ENCODE results near the gene MAML2. TPM values are rescaled to one million over a fixed set of nuclear protein-coding genes. Genes with fewer than 3 reads are reported as not detected.
"Not testable (repeated sequence)": the region's sequence is repeated elsewhere in the genome, so short reads cannot be mapped to it uniquely, and the experiment has no call there.

Gene MAML2
- total and polyA plus RNA-seq, 2 experiments from 2014 or later: 2.0 to 7.1 TPM

DNA sequence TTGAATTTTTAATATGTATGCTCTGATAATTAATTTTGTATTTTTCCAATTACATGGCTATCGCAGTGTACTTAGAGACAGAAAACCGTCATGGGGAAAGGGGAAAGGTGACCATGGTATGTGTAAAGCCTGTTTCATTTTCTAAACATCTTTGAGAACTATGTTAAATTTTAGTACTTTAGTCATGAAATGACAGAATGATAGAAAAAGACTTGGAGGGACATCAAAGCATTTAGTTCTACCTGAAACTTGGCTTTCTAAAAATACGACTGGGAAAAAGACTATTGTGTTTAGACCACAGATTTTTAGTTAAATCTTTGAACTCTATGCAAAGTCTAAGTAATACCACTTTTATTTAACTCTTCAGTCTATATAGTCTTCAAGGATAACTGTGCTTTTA, 54.1 kb downstream of the MAML2 start:
- no peak overlapping the region for H3K4me2 ChIP-seq
- H3K36me3 ChIP-seq (ENCODE audit: insufficient read depth): no peaks in the 10 kb centered on the region
- H3K9me3 Mint-ChIP-seq: peaks cover 3% of the 10 kb centered on the region; the same call in 2 of the 3 replicates
- no peak overlapping the region for H3K4me3 ChIP-seq
- no peaks in the 10 kb centered on the region for H4K20me1 ChIP-seq (replicated peaks; ENCODE audit: insufficient read depth)
- no peak overlapping the region for H3K27ac ChIP-seq (ENCODE audit: low read depth)
- no peaks in the 10 kb centered on the region for H3K27me3 Mint-ChIP-seq (ENCODE audit: insufficient read depth, low read depth, poor library complexity)
- DNase-seq (ENCODE audit: low spot score): no peak
- H3K36me3 Mint-ChIP-seq (ENCODE audit: low read depth): no peaks in the 10 kb centered on the region
- no peak overlapping the region for H3K27ac Mint-ChIP-seq
- no peaks in the 10 kb centered on the region for H3F3A ChIP-seq (replicated peaks; ENCODE audit: low read depth)
- ATAC-seq: no peak
- no peak overlapping the region for H3K4me3 Mint-ChIP-seq
- H3K79me2 ChIP-seq (replicated peaks; ENCODE audit: insufficient read depth): no peaks in the 10 kb centered on the region; the same call in 1 of the 2 replicates
- H2AFZ ChIP-seq: no peak overlapping the region
- H3K27me3 ChIP-seq (ENCODE audit: insufficient read depth): no peaks in the 10 kb centered on the region
- TF ChIP-seq ZNF331 (CRISPR knock-in tag; IDR thresholded peaks at IDR 0.05; ENCODE audit: low read depth): no peak
- H3K4me1 ChIP-seq (ENCODE audit: insufficient read depth): no peaks in the 10 kb centered on the region
- peaks cover 4% of the 10 kb centered on the region for H3K4me1 Mint-ChIP-seq
- H3K9me2 ChIP-seq (ENCODE audit: insufficient read depth): no peaks in the 10 kb centered on the region

DNA sequence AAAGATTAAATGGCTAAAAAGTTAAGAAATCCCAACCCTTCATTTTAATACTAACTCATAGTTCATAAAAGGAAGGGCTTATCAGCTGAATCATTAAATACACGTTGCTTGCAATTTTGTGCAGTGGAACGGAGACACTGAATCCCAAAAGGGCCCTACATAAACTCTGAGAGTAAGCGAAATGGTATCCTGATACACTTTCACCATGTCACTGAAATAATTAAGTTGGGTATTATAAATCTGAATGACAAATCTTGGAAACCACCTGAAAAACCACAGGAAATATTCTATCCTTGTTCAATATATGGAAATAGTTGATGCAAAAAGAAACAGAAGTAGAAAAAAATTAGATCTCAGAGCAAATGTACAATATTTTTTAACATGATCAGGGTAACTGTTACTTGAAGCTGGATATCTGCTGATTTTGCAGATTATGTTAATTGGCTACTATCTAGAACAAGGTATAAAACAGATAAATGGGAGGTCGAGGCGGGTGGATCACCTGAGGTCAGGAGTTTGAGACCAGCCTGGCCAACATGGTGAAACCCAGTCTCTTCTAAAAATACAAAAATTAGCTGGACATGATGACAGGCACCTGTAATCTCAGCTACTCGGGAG, 55.1 kb downstream of the MAML2 start:
- H3K4me2 ChIP-seq: no peak overlapping the region

DNA sequence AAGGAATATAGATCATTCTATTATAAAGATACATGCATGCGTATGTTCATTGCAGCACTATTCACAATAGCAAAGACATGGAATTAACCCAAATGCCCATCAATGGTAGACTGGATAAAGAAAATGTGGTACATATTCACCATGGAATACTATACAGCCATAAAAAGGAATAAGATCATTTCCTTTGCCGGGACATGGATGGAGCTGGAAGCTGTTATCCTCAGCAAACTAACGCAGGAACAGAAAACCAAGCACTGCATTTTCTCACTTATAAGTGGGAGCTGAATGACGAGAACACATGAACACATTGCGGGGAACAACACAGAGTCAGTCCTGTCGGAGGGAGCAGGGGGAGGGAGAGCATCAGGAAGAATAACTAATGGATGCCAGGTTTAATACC, 57.0 kb downstream of the MAML2 start:
- H3K4me3 Mint-ChIP-seq; H3K79me2 ChIP-seq (replicated peaks; ENCODE audit: insufficient read depth); H3K27ac Mint-ChIP-seq; H3K27me3 ChIP-seq (ENCODE audit: insufficient read depth); DNase-seq (ENCODE audit: low spot score); H3K4me1 Mint-ChIP-seq; H3K9me3 Mint-ChIP-seq; H3K36me3 Mint-ChIP-seq (ENCODE audit: low read depth); H3K4me2 ChIP-seq; H3K36me3 ChIP-seq (ENCODE audit: insufficient read depth); H3K4me3 ChIP-seq; H4K20me1 ChIP-seq (replicated peaks; ENCODE audit: insufficient read depth); H3K4me1 ChIP-seq (ENCODE audit: insufficient read depth); H3K9me2 ChIP-seq (ENCODE audit: insufficient read depth); H2AFZ ChIP-seq; ATAC-seq; H3K27ac ChIP-seq (ENCODE audit: low read depth); H3F3A ChIP-seq (replicated peaks; ENCODE audit: low read depth); H3K27me3 Mint-ChIP-seq (ENCODE audit: insufficient read depth, low read depth, poor library complexity): not testable (repeated sequence)

More for the DNA sequence above, 55.1 kb downstream of the MAML2 start:
- H3K27ac ChIP-seq (ENCODE audit: low read depth): no peak overlapping the region
- H2AFZ ChIP-seq: no peak overlapping the region
- Mint-ChIP-seq H3K27ac (no peak overlapping the region), H3K4me3 (no peak overlapping the region), H3K4me1 (no peaks in the 10 kb centered on the region), H3K9me3 (peaks cover 3% of the 10 kb centered on the region; the same call in 2 of the 3 replicates), H3K27me3 (ENCODE audit: insufficient read depth, low read depth, poor library complexity) (no peaks in the 10 kb centered on the region), H3K36me3 (ENCODE audit: low read depth) (no peaks in the 10 kb centered on the region)
- no peaks in the 10 kb centered on the region for H4K20me1 ChIP-seq (replicated peaks; ENCODE audit: insufficient read depth)
- no peak overlapping the region for H3K4me3 ChIP-seq
- ATAC-seq (no peak), DNase-seq (ENCODE audit: low spot score) (no peak)
- no peaks in the 10 kb centered on the region for H3K9me2 ChIP-seq (ENCODE audit: insufficient read depth)
- no peaks in the 10 kb centered on the region for H3K36me3 ChIP-seq (ENCODE audit: insufficient read depth)
- H3F3A ChIP-seq (replicated peaks; ENCODE audit: low read depth): no peaks in the 10 kb centered on the region
- no peaks in the 10 kb centered on the region; the same call in 1 of the 2 replicates for H3K79me2 ChIP-seq (replicated peaks; ENCODE audit: insufficient read depth)
- TF ChIP-seq STAT1 (IDR thresholded peaks at IDR 0.05; ENCODE audit: unreplicated experiment) (no peak), JUNB (IDR thresholded peaks at IDR 0.05; ENCODE audit: unreplicated experiment) (no peak), EZH2 (IDR thresholded peaks at IDR 0.05; ENCODE audit: low read depth, unreplicated experiment) (no peak), CREB1 (CRISPR knock-in tag; IDR thresholded peaks at IDR 0.05; ENCODE audit: low read depth) (no peak), NANOG (IDR thresholded peaks at IDR 0.05; ENCODE audit: borderline replicate concordance) (no peak)
- TF ChIP-seq, protein P1, sequence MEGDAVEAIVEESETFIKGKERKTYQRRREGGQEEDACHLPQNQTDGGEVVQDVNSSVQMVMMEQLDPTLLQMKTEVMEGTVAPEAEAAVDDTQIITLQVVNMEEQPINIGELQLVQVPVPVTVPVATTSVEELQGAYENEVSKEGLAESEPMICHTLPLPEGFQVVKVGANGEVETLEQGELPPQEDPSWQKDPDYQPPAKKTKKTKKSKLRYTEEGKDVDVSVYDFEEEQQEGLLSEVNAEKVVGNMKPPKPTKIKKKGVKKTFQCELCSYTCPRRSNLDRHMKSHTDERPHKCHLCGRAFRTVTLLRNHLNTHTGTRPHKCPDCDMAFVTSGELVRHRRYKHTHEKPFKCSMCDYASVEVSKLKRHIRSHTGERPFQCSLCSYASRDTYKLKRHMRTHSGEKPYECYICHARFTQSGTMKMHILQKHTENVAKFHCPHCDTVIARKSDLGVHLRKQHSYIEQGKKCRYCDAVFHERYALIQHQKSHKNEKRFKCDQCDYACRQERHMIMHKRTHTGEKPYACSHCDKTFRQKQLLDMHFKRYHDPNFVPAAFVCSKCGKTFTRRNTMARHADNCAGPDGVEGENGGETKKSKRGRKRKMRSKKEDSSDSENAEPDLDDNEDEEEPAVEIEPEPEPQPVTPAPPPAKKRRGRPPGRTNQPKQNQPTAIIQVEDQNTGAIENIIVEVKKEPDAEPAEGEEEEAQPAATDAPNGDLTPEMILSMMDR (conservative IDR thresholded peaks at IDR 0.05; ENCODE audit: low read depth in 2 of 2): no peak
- TF ChIP-seq, protein P2, sequence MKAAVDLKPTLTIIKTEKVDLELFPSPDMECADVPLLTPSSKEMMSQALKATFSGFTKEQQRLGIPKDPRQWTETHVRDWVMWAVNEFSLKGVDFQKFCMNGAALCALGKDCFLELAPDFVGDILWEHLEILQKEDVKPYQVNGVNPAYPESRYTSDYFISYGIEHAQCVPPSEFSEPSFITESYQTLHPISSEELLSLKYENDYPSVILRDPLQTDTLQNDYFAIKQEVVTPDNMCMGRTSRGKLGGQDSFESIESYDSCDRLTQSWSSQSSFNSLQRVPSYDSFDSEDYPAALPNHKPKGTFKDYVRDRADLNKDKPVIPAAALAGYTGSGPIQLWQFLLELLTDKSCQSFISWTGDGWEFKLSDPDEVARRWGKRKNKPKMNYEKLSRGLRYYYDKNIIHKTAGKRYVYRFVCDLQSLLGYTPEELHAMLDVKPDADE (IDR thresholded peaks at IDR 0.05): no peak
- TF ChIP-seq, protein P3, sequence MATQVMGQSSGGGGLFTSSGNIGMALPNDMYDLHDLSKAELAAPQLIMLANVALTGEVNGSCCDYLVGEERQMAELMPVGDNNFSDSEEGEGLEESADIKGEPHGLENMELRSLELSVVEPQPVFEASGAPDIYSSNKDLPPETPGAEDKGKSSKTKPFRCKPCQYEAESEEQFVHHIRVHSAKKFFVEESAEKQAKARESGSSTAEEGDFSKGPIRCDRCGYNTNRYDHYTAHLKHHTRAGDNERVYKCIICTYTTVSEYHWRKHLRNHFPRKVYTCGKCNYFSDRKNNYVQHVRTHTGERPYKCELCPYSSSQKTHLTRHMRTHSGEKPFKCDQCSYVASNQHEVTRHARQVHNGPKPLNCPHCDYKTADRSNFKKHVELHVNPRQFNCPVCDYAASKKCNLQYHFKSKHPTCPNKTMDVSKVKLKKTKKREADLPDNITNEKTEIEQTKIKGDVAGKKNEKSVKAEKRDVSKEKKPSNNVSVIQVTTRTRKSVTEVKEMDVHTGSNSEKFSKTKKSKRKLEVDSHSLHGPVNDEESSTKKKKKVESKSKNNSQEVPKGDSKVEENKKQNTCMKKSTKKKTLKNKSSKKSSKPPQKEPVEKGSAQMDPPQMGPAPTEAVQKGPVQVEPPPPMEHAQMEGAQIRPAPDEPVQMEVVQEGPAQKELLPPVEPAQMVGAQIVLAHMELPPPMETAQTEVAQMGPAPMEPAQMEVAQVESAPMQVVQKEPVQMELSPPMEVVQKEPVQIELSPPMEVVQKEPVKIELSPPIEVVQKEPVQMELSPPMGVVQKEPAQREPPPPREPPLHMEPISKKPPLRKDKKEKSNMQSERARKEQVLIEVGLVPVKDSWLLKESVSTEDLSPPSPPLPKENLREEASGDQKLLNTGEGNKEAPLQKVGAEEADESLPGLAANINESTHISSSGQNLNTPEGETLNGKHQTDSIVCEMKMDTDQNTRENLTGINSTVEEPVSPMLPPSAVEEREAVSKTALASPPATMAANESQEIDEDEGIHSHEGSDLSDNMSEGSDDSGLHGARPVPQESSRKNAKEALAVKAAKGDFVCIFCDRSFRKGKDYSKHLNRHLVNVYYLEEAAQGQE (IDR thresholded peaks at IDR 0.05; ENCODE audit: unreplicated experiment): no peak
- H3K27me3 ChIP-seq (ENCODE audit: insufficient read depth): no peaks in the 10 kb centered on the region
- no peaks in the 10 kb centered on the region for H3K4me1 ChIP-seq (ENCODE audit: insufficient read depth)

Measured in GM23338 (cell line).